WTC11 (cell line): ENCODE measurements around the gene ELMO1. TPM values are rescaled to one million over a fixed set of nuclear protein-coding genes. Genes with fewer than 3 reads are reported as not detected.

Experiments used
- ATAC-seq: fragments of 200-7000 bp; cut with Tn5 transposase; 2 replicates; pipeline ENCODE4 v1.10.0; 2021; ENCODE audit warnings: mild to moderate bottlenecking, moderate library complexity
- CTCF ChIA-PET: fragments of 300-600 bp; sonication (Branson Sonifier 250); formaldehyde crosslinking; loops from one replicate; lab custom pipeline; 2021; ENCODE audit warnings: antibody characterized with exemption; lab: Charles Lee
- POLR2A ChIA-PET: fragments of 350-600 bp; sonication (Branson Sonifier 250); formaldehyde crosslinking; loops from one replicate; lab custom pipeline; 2021; ENCODE audit warnings: antibody characterized with exemption; lab: Charles Lee
- DNase-seq: peaks from one replicate; pipeline ENCODE4 v3.0.0; 2021; ENCODE audit warnings: low spot score
- H3K27ac Mint-ChIP-seq: 2 replicates; pipeline ENCODE4 v1.8.0; 2021; ENCODE audit warnings: mixed read lengths
- H3K27me3 Mint-ChIP-seq: 2 replicates; pipeline ENCODE4 v1.8.0; 2021; ENCODE audit warnings: low read depth, mild to moderate bottlenecking, moderate library complexity, mixed read lengths
- H3K36me3 Mint-ChIP-seq: 2 replicates; pipeline ENCODE4 v1.8.0; 2021; ENCODE audit warnings: mixed read lengths
- H3K4me1 Mint-ChIP-seq: 2 replicates; pipeline ENCODE4 v1.8.0; 2022; ENCODE audit warnings: mixed read lengths
- H3K4me3 Mint-ChIP-seq: 2 replicates; pipeline ENCODE4 v1.8.0; 2021; ENCODE audit warnings: mild to moderate bottlenecking, moderate library complexity, mixed read lengths
- H3K9me3 Mint-ChIP-seq: 2 replicates; pipeline ENCODE4 v1.8.0; 2021; ENCODE audit warnings: mixed read lengths
- CREM ChIP-seq: sonication (generic); formaldehyde crosslinking; IDR thresholded peaks from 2 replicates; pipeline ENCODE4 v1.8.1; 2022; ENCODE audit warnings: mild to moderate bottlenecking, missing genetic modification reagents, moderate library complexity
- ELF4 ChIP-seq: sonication (generic); formaldehyde crosslinking; IDR thresholded peaks from 2 replicates; pipeline ENCODE4 v1.8.1; 2022; ENCODE audit warnings: low read depth, mild to moderate bottlenecking, moderate library complexity, missing genetic modification reagents
- EMX1 ChIP-seq: fragments of 250-450 bp; sonication (Bioruptor Pico); IDR thresholded peaks from 2 replicates; pipeline ENCODE4 v1.8.0; 2021; ENCODE audit warnings: mild to moderate bottlenecking
- ESRRA ChIP-seq: sonication (generic); formaldehyde crosslinking; IDR thresholded peaks from 2 replicates; pipeline ENCODE4 v1.8.1; 2022; ENCODE audit warnings: mild to moderate bottlenecking, missing genetic modification reagents, borderline replicate concordance
- ETV6 ChIP-seq: sonication (generic); formaldehyde crosslinking; IDR thresholded peaks from 2 replicates; pipeline ENCODE4 v1.8.1; 2022; ENCODE audit warnings: mild to moderate bottlenecking, missing genetic modification reagents
- FOXJ3 ChIP-seq: sonication (generic); formaldehyde crosslinking; IDR thresholded peaks from 2 replicates; pipeline ENCODE4 v1.9.0; 2021; ENCODE audit warnings: missing genetic modification reagents, mild to moderate bottlenecking, borderline replicate concordance
- FOXK1 ChIP-seq: sonication (generic); formaldehyde crosslinking; IDR thresholded peaks from 2 replicates; pipeline ENCODE4 v1.8.0; 2022; ENCODE audit warnings: mild to moderate bottlenecking, moderate library complexity, missing genetic modification reagents
- IRF2 ChIP-seq: sonication (generic); formaldehyde crosslinking; IDR thresholded peaks from 2 replicates; pipeline ENCODE4 v1.8.0; 2022; ENCODE audit warnings: low read depth, missing genetic modification reagents, borderline replicate concordance
- NFE2L1 ChIP-seq: sonication (generic); formaldehyde crosslinking; IDR thresholded peaks from 2 replicates; pipeline ENCODE4 v1.8.1; 2023; ENCODE audit warnings: missing genetic modification reagents
- NR1H2 ChIP-seq: sonication (generic); formaldehyde crosslinking; IDR thresholded peaks from 2 replicates; pipeline ENCODE4 v1.9.0; 2021; ENCODE audit warnings: mild to moderate bottlenecking, moderate library complexity, missing genetic modification reagents
- RELA ChIP-seq: sonication (generic); formaldehyde crosslinking; IDR thresholded peaks from 2 replicates; pipeline ENCODE4 v1.8.1; 2022; ENCODE audit warnings: missing genetic modification reagents, mild to moderate bottlenecking, borderline replicate concordance
- ZBTB21 ChIP-seq: sonication (generic); formaldehyde crosslinking; IDR thresholded peaks from 2 replicates; pipeline ENCODE4 v1.8.1; 2023; ENCODE audit warnings: mild to moderate bottlenecking, missing genetic modification reagents, borderline replicate concordance
- ZNF138 ChIP-seq: sonication (generic); formaldehyde crosslinking; conservative IDR thresholded peaks from 2 replicates; pipeline ENCODE4 v1.8.1; 2022; ENCODE audit warnings: mild to moderate bottlenecking, moderate library complexity, missing genetic modification reagents
- ZNF219 ChIP-seq: sonication (generic); formaldehyde crosslinking; IDR thresholded peaks from 2 replicates; pipeline ENCODE4 v1.8.0; 2023; ENCODE audit warnings: missing genetic modification reagents, mild to moderate bottlenecking, borderline replicate concordance
- total RNA-seq: library from RNA; stranded (reverse); gene quantifications from 3 replicates; pipeline ENCODE4 v1.2.3, GENCODE V29; 2021
- TF ChIP-seq, protein P1 (sequence below): fragments of 250-450 bp; sonication (Bioruptor Pico); IDR thresholded peaks from 2 replicates; pipeline ENCODE4 v1.9.0; 2021; ENCODE audit warnings: moderate library complexity, mild to moderate bottlenecking, inconsistent platforms, borderline replicate concordance
- TF ChIP-seq, protein P2 (sequence below): sonication (generic); formaldehyde crosslinking; IDR thresholded peaks from 2 replicates; pipeline ENCODE4 v1.8.0; 2022; ENCODE audit warnings: mild to moderate bottlenecking, missing genetic modification reagents
- TF ChIP-seq, protein P3 (sequence below): fragments of 250-450 bp; sonication (Bioruptor Pico); IDR thresholded peaks from 2 replicates; pipeline ENCODE4 v2.1.2; 2022; ENCODE audit warnings: mild to moderate bottlenecking, moderate library complexity
- TF ChIP-seq, protein P4 (sequence below): sonication (generic); formaldehyde crosslinking; IDR thresholded peaks from 2 replicates; pipeline ENCODE4 v1.8.1; 2022; ENCODE audit warnings: mild to moderate bottlenecking, moderate library complexity, missing genetic modification reagents
- TF ChIP-seq, protein P5 (sequence below): sonication (generic); formaldehyde crosslinking; IDR thresholded peaks from 2 replicates; pipeline ENCODE4 v1.8.1; 2022; ENCODE audit warnings: low read depth, mild to moderate bottlenecking, moderate library complexity, missing genetic modification reagents, borderline replicate concordance
- TF ChIP-seq, protein P6 (sequence below): sonication (generic); formaldehyde crosslinking; IDR thresholded peaks from 2 replicates; pipeline ENCODE4 v1.8.0; 2023; ENCODE audit warnings: missing genetic modification reagents
- TF ChIP-seq, protein P7 (sequence below): fragments of 200-600 bp; IDR thresholded peaks from 2 replicates; pipeline ENCODE4 v1.8.0; 2022; ENCODE audit warnings: antibody characterized with exemption
- TF ChIP-seq, protein P8 (sequence below): fragments of 250-450 bp; sonication (Bioruptor Pico); conservative IDR thresholded peaks from 2 replicates; pipeline ENCODE4 v1.9.0; 2021; ENCODE audit warnings: mild to moderate bottlenecking
- TF ChIP-seq, protein P9 (sequence below): sonication (generic); formaldehyde crosslinking; IDR thresholded peaks from 2 replicates; pipeline ENCODE4 v1.8.0; 2022; ENCODE audit warnings: mild to moderate bottlenecking, missing genetic modification reagents

ELMO1 gene
- total RNA-seq, 1 experiment from 2014 or later = 19.4 TPM

DNA sequence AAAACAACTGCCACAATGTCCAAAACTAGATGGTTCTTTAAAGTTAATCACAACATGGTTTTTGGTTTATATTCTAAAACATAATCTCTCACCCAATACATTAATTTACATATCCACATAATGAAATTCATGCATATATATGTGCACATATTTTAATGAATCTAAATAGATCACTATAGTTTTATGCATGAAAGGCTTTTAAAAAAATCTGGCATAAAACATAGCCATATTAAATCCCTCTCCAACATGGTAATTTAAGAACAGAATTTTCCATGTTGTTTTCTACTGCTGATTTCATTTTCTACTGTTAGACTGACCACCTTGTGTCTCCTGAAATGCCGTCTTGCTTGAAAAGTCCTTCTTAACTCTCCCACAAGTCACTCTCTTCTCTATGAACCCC lies 528.2 kb downstream of the ELMO1 start:
- DNase-seq (no peak), ATAC-seq (no peak)
- H3K4me3 Mint-ChIP-seq = no peak overlapping the region
- TF ChIP-seq, protein P1, sequence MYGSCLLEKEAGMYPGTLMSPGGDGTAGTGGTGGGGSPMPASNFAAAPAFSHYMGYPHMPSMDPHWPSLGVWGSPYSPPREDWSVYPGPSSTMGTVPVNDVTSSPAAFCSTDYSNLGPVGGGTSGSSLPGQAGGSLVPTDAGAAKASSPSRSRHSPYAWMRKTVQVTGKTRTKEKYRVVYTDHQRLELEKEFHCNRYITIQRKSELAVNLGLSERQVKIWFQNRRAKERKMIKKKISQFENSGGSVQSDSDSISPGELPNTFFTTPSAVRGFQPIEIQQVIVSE (CRISPR knock-in tag) = no peak
- TF ChIP-seq ZNF219 (CRISPR knock-in tag) = no peak
- TF ChIP-seq FOXJ3 (CRISPR knock-in tag) = no peak
- TF ChIP-seq, protein P2, sequence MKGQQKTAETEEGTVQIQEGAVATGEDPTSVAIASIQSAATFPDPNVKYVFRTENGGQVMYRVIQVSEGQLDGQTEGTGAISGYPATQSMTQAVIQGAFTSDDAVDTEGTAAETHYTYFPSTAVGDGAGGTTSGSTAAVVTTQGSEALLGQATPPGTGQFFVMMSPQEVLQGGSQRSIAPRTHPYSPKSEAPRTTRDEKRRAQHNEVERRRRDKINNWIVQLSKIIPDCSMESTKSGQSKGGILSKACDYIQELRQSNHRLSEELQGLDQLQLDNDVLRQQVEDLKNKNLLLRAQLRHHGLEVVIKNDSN = no peak
- TF ChIP-seq, protein P3, sequence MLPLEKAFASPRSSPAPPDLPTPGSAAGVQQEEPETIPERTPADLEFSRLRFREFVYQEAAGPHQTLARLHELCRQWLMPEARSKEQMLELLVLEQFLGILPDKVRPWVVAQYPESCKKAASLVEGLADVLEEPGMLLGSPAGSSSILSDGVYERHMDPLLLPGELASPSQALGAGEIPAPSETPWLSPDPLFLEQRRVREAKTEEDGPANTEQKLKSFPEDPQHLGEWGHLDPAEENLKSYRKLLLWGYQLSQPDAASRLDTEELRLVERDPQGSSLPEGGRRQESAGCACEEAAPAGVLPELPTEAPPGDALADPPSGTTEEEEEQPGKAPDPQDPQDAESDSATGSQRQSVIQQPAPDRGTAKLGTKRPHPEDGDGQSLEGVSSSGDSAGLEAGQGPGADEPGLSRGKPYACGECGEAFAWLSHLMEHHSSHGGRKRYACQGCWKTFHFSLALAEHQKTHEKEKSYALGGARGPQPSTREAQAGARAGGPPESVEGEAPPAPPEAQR (CRISPR knock-in tag) = no peak
- no peak for TF ChIP-seq ZBTB21 (CRISPR knock-in tag)
- TF ChIP-seq, protein P4, sequence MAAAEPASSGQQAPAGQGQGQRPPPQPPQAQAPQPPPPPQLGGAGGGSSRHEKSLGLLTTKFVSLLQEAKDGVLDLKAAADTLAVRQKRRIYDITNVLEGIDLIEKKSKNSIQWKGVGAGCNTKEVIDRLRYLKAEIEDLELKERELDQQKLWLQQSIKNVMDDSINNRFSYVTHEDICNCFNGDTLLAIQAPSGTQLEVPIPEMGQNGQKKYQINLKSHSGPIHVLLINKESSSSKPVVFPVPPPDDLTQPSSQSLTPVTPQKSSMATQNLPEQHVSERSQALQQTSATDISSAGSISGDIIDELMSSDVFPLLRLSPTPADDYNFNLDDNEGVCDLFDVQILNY (CRISPR knock-in tag) = no peak
- TF ChIP-seq ZNF138 (CRISPR knock-in tag) = no peak
- TF ChIP-seq ESRRA = no peak
- TF ChIP-seq, protein P5, sequence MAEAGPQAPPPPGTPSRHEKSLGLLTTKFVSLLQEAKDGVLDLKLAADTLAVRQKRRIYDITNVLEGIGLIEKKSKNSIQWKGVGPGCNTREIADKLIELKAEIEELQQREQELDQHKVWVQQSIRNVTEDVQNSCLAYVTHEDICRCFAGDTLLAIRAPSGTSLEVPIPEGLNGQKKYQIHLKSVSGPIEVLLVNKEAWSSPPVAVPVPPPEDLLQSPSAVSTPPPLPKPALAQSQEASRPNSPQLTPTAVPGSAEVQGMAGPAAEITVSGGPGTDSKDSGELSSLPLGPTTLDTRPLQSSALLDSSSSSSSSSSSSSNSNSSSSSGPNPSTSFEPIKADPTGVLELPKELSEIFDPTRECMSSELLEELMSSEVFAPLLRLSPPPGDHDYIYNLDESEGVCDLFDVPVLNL = no peak
- TF ChIP-seq, protein P6, sequence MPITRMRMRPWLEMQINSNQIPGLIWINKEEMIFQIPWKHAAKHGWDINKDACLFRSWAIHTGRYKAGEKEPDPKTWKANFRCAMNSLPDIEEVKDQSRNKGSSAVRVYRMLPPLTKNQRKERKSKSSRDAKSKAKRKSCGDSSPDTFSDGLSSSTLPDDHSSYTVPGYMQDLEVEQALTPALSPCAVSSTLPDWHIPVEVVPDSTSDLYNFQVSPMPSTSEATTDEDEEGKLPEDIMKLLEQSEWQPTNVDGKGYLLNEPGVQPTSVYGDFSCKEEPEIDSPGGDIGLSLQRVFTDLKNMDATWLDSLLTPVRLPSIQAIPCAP = no peak
- TF ChIP-seq FOXK1 = no peak
- TF ChIP-seq ELF4 (CRISPR knock-in tag) = no peak
- TF ChIP-seq ETV6 (CRISPR knock-in tag) = no peak
- no peak for TF ChIP-seq NFE2L1 (CRISPR knock-in tag)
- no peak for TF ChIP-seq RELA
- no peak for TF ChIP-seq IRF2
- no peak for TF ChIP-seq NR1H2 (CRISPR knock-in tag)
- POLR2A ChIA-PET = no interaction called here
- H3K4me1 Mint-ChIP-seq = peaks cover 10% of the 10 kb centered on the region; the same call in 1 of the 2 replicates
- H3K9me3 Mint-ChIP-seq = peaks cover 13% of the 10 kb centered on the region
- CTCF ChIA-PET = no interaction called here
- H3K27ac Mint-ChIP-seq = no peak overlapping the region
- no peaks in the 10 kb centered on the region for H3K27me3 Mint-ChIP-seq
- H3K36me3 Mint-ChIP-seq = peaks cover 3% of the 10 kb centered on the region; the same call in 1 of the 2 replicates

DNA sequence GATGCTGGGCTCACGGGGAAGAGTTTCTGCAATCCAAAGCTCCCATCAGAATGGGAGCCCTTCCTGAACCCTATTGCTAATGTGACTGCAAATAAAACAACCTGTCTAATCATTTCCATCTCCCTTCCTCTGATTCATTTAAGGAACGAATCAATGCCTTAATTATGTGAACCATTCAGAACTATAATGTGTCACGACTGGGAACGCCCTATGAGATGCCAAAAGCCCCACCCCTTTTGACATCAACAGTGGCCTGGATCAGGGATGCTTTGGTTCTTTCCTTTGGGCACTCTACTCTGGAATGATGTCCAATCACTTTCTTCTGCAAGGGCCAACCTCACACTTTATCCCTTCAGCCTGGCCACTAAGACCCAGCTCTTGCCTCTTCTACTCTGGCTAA lies 528.9 kb downstream of the ELMO1 start:
- Mint-ChIP-seq H3K4me3 (no peak overlapping the region), H3K27me3 (no peaks in the 10 kb centered on the region), H3K36me3 (peaks cover 3% of the 10 kb centered on the region; the same call in 1 of the 2 replicates), H3K4me1 (peaks cover 10% of the 10 kb centered on the region; the same call in 1 of the 2 replicates), H3K9me3 (peaks cover 13% of the 10 kb centered on the region), H3K27ac (no peak overlapping the region)
- DNase-seq (no peak), ATAC-seq (no peak)
- POLR2A ChIA-PET = no interaction called here
- CTCF ChIA-PET = no interaction called here
- no peak for TF ChIP-seq FOXJ3 (CRISPR knock-in tag)
- TF ChIP-seq, protein P7, sequence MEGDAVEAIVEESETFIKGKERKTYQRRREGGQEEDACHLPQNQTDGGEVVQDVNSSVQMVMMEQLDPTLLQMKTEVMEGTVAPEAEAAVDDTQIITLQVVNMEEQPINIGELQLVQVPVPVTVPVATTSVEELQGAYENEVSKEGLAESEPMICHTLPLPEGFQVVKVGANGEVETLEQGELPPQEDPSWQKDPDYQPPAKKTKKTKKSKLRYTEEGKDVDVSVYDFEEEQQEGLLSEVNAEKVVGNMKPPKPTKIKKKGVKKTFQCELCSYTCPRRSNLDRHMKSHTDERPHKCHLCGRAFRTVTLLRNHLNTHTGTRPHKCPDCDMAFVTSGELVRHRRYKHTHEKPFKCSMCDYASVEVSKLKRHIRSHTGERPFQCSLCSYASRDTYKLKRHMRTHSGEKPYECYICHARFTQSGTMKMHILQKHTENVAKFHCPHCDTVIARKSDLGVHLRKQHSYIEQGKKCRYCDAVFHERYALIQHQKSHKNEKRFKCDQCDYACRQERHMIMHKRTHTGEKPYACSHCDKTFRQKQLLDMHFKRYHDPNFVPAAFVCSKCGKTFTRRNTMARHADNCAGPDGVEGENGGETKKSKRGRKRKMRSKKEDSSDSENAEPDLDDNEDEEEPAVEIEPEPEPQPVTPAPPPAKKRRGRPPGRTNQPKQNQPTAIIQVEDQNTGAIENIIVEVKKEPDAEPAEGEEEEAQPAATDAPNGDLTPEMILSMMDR = no peak
- TF ChIP-seq EMX1 (CRISPR knock-in tag) = no peak
- TF ChIP-seq, protein P8, sequence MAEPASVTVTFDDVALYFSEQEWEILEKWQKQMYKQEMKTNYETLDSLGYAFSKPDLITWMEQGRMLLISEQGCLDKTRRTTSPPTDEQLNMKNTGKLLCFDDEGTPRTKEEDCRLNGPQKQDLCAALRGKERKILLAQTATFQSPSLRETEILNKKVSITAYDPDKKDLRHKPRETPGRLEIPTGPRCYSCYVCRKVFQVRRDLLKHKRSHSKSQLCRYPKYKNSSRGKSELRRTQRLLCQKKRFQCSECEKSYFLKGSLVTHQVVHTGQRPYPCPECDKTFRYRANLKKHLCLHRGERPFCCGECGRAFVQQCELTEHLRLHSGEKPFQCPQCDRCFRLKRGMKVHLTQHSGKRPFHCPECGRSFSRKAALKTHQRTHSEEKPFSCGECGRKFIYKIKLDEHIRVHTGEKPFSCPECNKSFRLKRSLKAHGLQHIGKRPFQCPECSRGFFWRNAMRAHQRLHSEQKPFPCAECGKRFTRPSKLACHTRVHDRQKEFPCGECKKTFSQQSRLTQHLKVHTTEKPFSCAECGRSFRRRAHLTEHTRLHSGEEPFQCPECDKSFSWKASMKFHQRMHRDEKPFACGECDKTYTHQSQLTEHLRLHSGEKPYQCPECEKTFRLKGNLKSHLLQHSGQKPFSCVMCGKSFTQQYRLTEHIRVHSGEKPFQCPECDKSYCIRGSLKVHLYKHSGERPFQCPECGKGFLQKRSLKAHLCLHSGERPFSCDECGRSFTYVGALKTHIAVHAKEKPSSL (CRISPR knock-in tag) = no peak
- TF ChIP-seq RELA = no peak
- TF ChIP-seq CREM (CRISPR knock-in tag) = no peak
- TF ChIP-seq, protein P9, sequence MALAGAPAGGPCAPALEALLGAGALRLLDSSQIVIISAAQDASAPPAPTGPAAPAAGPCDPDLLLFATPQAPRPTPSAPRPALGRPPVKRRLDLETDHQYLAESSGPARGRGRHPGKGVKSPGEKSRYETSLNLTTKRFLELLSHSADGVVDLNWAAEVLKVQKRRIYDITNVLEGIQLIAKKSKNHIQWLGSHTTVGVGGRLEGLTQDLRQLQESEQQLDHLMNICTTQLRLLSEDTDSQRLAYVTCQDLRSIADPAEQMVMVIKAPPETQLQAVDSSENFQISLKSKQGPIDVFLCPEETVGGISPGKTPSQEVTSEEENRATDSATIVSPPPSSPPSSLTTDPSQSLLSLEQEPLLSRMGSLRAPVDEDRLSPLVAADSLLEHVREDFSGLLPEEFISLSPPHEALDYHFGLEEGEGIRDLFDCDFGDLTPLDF (CRISPR knock-in tag) = no peak
